ENCODE data around the gene SLC13A3. TPM values are rescaled to one million over a fixed set of nuclear protein-coding genes. Genes with fewer than 3 reads are reported as not detected.

Gene SLC13A3
- total and polyA plus RNA-seq, 8 donors = 2.4 to 10.4 (median 8.8) TPM

DNA sequence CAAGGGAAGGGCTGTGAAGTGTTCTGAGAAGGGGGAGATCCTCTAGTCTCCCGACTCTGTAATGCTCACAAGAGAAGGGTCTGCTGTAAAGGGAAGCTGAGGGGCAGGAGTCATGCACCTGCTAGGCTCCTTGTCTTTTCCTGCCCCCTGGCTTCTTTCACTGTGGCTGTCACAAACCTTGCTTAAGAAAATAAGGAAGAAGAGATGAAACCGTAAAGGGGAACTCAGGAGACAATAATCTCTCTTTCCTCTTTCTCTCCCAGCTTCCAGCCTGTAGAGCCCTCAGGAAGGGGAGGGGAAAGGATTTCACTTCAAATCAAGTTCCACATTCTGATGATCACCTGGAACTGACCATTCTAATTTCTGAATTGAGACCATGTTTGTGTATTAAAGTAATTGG lies 26.3 kb downstream of the SLC13A3 start:
- TF ChIP-seq, protein P1, sequence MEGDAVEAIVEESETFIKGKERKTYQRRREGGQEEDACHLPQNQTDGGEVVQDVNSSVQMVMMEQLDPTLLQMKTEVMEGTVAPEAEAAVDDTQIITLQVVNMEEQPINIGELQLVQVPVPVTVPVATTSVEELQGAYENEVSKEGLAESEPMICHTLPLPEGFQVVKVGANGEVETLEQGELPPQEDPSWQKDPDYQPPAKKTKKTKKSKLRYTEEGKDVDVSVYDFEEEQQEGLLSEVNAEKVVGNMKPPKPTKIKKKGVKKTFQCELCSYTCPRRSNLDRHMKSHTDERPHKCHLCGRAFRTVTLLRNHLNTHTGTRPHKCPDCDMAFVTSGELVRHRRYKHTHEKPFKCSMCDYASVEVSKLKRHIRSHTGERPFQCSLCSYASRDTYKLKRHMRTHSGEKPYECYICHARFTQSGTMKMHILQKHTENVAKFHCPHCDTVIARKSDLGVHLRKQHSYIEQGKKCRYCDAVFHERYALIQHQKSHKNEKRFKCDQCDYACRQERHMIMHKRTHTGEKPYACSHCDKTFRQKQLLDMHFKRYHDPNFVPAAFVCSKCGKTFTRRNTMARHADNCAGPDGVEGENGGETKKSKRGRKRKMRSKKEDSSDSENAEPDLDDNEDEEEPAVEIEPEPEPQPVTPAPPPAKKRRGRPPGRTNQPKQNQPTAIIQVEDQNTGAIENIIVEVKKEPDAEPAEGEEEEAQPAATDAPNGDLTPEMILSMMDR (IDR thresholded peaks at IDR 0.05) = no peak
- Histone ChIP-seq H3K9me3 (peaks cover 0 to 23% of the 10 kb centered on the region in 2 donors), H3K4me1 (peaks cover 0 to 11% of the 10 kb centered on the region in 2 donors), H3K27ac (no peak overlapping the region), H3K36me3 (no peaks in the 10 kb centered on the region), H3K4me3 (no peak overlapping the region), H3K27me3 (no peaks in the 10 kb centered on the region)
- DNase-seq (no peak), ATAC-seq (no peak)
- intact Hi-C loops (cut with DNase I) = no loop called here

DNA sequence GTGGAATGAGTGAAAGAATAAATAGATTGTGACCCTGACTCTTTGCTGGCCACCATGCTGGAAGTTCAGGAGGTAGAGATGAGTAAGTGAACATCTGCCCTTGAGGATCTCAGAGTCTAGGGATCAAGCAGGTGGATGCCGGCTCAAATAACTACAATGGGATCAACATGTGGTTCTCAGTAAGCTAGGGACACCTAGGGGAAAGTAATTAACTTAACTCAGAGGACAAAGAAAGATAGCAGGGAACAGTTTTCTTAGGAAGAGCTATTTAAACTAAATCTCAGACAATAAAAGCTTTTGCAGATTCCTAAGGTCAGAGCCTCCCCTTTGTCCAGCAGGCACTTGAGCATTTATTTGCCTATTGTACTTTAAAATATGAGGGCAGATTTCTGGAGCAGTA lies 29.1 kb downstream of the SLC13A3 start:
- no peak overlapping the region for H3K27ac ChIP-seq
- H3K4me1 ChIP-seq = peaks cover 0 to 11% of the 10 kb centered on the region in 2 donors
- no peak for DNase-seq
- H3K4me3 ChIP-seq = no peak overlapping the region
- TF ChIP-seq, protein P1 (IDR thresholded peaks at IDR 0.05) = no peak
- peaks cover 0 to 14% of the 10 kb centered on the region in 2 donors for H3K9me3 ChIP-seq
- intact Hi-C loops (cut with DNase I) = no loop called here
- H3K27me3 ChIP-seq = no peaks in the 10 kb centered on the region
- ATAC-seq = no peak
- no peaks in the 10 kb centered on the region for H3K36me3 ChIP-seq

DNA sequence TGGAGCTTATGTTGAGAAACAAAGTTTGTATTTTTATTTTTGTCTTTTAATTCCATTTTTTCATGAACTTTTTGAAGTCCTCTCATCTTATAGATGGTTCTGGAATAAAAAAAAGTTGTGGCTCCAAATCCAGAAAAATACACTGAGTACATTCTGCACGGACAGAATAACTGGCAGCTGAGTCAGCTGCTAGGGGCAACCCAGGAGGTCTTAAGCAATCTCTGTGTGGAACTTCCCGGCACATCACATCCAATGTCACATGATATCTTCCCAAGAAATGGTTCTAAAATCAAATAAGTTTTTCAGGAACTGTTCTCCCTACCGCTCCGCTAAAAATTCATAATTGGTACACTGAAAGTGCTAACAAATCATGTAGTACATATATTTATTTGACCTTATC lies 29.8 kb downstream of the SLC13A3 start:
- DNase-seq (no peak), ATAC-seq (no peak)
- no peaks in the 10 kb centered on the region for H3K36me3 ChIP-seq
- no peaks in the 10 kb centered on the region for H3K27me3 ChIP-seq
- H3K4me1 ChIP-seq = peaks cover 0 to 11% of the 10 kb centered on the region in 2 donors
- intact Hi-C loops (cut with DNase I) = no loop called here
- peaks cover 0 to 14% of the 10 kb centered on the region in 2 donors for H3K9me3 ChIP-seq
- no peak overlapping the region for H3K4me3 ChIP-seq
- TF ChIP-seq, protein P1 (IDR thresholded peaks at IDR 0.05) = no peak
- no peak overlapping the region for H3K27ac ChIP-seq

DNA sequence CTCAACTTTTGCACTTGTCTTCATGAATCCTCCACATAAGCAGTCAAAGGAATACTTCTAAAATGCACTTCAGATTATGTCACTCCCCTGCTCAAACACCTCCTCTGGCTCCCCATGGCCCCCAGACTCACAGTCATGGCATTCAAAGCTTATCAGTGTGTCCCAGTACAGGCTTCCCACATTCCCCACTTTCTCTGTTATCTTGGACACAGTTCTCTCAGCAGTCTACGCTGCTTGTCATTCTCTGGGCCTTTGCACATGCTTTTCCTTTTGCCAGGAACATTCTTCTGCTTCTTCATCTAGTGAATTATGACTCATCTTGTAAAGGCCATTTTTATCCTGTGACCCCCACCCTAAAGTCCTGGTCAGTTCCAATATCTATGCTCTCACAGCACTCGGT lies 31.8 kb downstream of the SLC13A3 start:
- no peak overlapping the region for H3K27ac ChIP-seq
- H3K4me1 ChIP-seq = peaks cover 0 to under 1% of the 10 kb centered on the region in 2 donors
- H3K36me3 ChIP-seq = no peaks in the 10 kb centered on the region
- ATAC-seq (no peak), DNase-seq (no peak)
- TF ChIP-seq, protein P1 (IDR thresholded peaks at IDR 0.05) = no peak
- intact Hi-C loops (cut with DNase I) = no loop called here
- peaks cover 0 to 8% of the 10 kb centered on the region in 2 donors for H3K9me3 ChIP-seq
- no peaks in the 10 kb centered on the region for H3K27me3 ChIP-seq
- H3K4me3 ChIP-seq = no peak overlapping the region

DNA sequence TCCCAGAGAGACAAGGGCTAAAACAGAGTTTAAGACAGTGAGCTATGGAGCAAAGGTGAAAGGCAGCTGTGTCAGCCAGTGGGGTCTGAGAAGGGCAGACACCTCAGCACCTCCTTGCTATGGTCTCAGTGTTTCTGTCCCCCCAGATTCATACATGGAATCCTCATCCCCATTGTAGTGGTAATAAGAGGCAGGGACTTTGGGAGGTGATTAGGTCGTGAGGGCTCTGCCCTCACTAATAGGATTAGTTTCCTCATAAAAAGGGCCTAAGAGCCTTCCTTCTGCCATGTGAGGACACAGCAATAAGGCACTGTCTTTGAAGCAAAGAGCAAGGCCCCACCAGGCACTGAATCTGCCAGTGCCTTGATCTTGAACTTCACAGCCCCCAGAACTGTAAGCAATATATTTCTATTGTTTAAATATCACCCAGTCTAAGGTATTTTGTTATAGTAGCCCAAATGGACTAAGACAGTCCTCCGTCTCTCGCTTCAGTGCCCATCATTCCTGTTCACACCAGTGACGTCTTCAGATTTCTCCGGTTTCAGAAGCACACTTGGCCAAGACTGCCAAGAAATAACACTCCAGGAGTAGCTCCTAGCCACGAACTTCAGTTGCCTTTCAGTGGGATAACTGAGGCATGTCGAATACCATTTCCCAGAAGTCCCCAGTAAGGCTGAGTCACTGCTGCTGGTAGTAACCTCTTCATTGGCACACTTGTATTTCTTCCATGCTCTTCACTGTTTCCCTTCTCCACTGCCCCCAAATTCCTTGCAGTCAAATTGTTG lies 32.8 kb downstream of the SLC13A3 start:
- no peaks in the 10 kb centered on the region for H3K9me3 ChIP-seq
- no peak for ATAC-seq
- intact Hi-C loops (cut with DNase I) = no loop called here

More for the DNA sequence above, 32.8 kb downstream of the SLC13A3 start:
- Histone ChIP-seq H3K4me3 (no peak overlapping the region), H3K27me3 (no peaks in the 10 kb centered on the region), H3K36me3 (no peaks in the 10 kb centered on the region), H3K4me1 (no peaks in the 10 kb centered on the region), H3K27ac (no peak overlapping the region)
- DNase-seq = no peak
- TF ChIP-seq, protein P1 (IDR thresholded peaks at IDR 0.05) = no peak
